Muscle of leg (tissue), 11 donors: ENCODE measurements around the gene ARRDC2. TPM values are rescaled to one million over a fixed set of nuclear protein-coding genes. Genes with fewer than 3 reads are reported as not detected.
"Not testable (repeated sequence)": the region's sequence is repeated elsewhere in the genome, so short reads cannot be mapped to it uniquely, and the experiment has no call there.

Source experiments
- DNase-seq: peaks from one replicate; pipeline ENCODE4 v3.0.0; 2013
- H3K27ac ChIP-seq: one replicate; pipeline ENCODE4 v1.5.1; 2013; ENCODE audit warnings: mild to moderate bottlenecking, low read length, control low read depth
- H3K27me3 ChIP-seq: one replicate; pipeline ENCODE4 v1.6.1; 2013; ENCODE audit warnings: low read length; ENCODE audit not compliant: control insufficient read depth, insufficient read depth
- H3K36me3 ChIP-seq: one replicate; pipeline ENCODE4 v1.6.1; 2013; ENCODE audit warnings: low read length; ENCODE audit not compliant: control insufficient read depth, insufficient read depth
- H3K4me1 ChIP-seq: one replicate; pipeline ENCODE4 v1.6.1; 2013; ENCODE audit warnings: low read length; ENCODE audit not compliant: control insufficient read depth, insufficient read depth
- H3K4me3 ChIP-seq: one replicate; pipeline ENCODE4 v1.5.1; 2013; ENCODE audit warnings: low read length, control low read depth
- H3K9me3 ChIP-seq: replicated peaks from 2 replicates; pipeline ENCODE4 v1.6.1; 2013; ENCODE audit warnings: low read depth, low read length; ENCODE audit not compliant: control insufficient read depth
- WGBS: methylation state at CpG from one replicate; pipeline ENCODE4 v1.1.5; 2013; ENCODE audit warnings: missing lambda C conversion rate; ENCODE audit not compliant: insufficient coverage; 5-methylcytosine and 5-hydroxymethylcytosine counted together
- polyA plus RNA-seq, 8 donors: library from polyadenylated mRNA; unstranded; fragments of 120-200 nt; gene quantifications; one replicate each; pipeline versions ENCODE4 v1.2.1 to v1.2.3, GENCODE V29; 2013; ENCODE audit warnings: inconsistent platforms in 1 of 8, low replicate concordance in 1 of 8; ENCODE audit not compliant: insufficient read length in 8 of 8, insufficient read depth in 1 of 8
- total RNA-seq: library from RNA; stranded (reverse); fragments of 120-200 nt; gene quantifications from one replicate; pipeline ENCODE4 v1.2.4, GENCODE V29; 2013

ARRDC2 gene
- total and polyA plus RNA-seq, 9 donors = 3.4 to 6.7 (median 4.5) TPM

- peaks cover 21% of the 10 kb centered on the region for H3K27me3 ChIP-seq
- H3K9me3 ChIP-seq = no peaks in the 10 kb centered on the region
- peaks cover 13% of the 10 kb centered on the region for H3K4me1 ChIP-seq
- H3K27ac ChIP-seq = no peak overlapping the region
- H3K36me3 ChIP-seq = no peaks in the 10 kb centered on the region
- 83% methylated on average over 15 of the region's 27 CpGs for WGBS
- H3K4me3 ChIP-seq = peak overlapping the region; percentile 39
- peak; percentile 48 for DNase-seq
Observed at GRCh38 chr19:18002347-18002850, 5.6 kb upstream of the ARRDC2 start.

GRCh38 chr19:18005750-18006149 lies 2.2 kb upstream of the ARRDC2 start:
- Histone ChIP-seq H3K4me1 (peaks cover 25% of the 10 kb centered on the region), H3K27me3 (peaks cover 19% of the 10 kb centered on the region)
- not testable (repeated sequence) for H3K36me3 ChIP-seq, H3K4me3 ChIP-seq, H3K9me3 ChIP-seq, DNase-seq, H3K27ac ChIP-seq
- 93% methylated on average over 7 of the region's 35 CpGs for WGBS

- peaks cover 5% of the 10 kb centered on the region for H3K36me3 ChIP-seq
- H3K27me3 ChIP-seq = peaks cover 6% of the 10 kb centered on the region
- peak overlapping the region; percentile 55 for H3K4me3 ChIP-seq
- H3K27ac ChIP-seq = peak overlapping the region; percentile 90
- under 1% methylated on average over 44 of the region's 46 CpGs for WGBS
- DNase-seq = peak; percentile 88
- H3K4me1 ChIP-seq = peaks cover 16% of the 10 kb centered on the region
- H3K9me3 ChIP-seq = no peaks in the 10 kb centered on the region
Observed at GRCh38 chr19:18007044-18007916, 690 bp upstream of the ARRDC2 start.

DNA sequence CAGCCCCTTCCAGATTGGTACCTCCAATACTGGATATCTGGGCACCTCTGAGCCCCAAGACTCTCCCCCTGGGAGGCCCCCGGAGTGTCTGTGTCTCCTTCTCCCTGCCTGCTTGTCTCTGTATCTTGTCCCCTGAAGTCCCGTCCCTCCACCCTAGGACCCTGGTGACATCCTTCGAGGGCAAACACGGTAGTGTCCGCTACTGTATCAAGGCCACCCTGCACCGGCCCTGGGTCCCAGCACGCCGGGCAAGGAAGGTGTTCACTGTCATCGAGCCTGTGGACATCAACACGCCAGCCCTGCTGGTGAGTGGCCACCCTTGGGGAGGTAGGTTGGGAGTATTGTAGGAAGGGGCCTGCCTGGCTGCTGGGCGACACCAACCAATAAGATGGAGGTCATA lies 844 bp downstream of the ARRDC2 start:
- Histone ChIP-seq H3K27me3 (no peaks in the 10 kb centered on the region), H3K36me3 (peaks cover 12% of the 10 kb centered on the region), H3K9me3 (no peaks in the 10 kb centered on the region), H3K4me3 (no peak overlapping the region), H3K27ac (no peak overlapping the region), H3K4me1 (peaks cover 16% of the 10 kb centered on the region)
- 94% methylated on average over 11 of the region's 11 CpGs for WGBS
- no peak for DNase-seq

- Histone ChIP-seq H3K27me3 (no peaks in the 10 kb centered on the region), H3K27ac (no peak overlapping the region), H3K9me3 (no peaks in the 10 kb centered on the region), H3K4me1 (peaks cover 16% of the 10 kb centered on the region), H3K4me3 (no peak overlapping the region), H3K36me3 (peaks cover 12% of the 10 kb centered on the region)
- WGBS = 93% methylated on average over 33 of the region's 37 CpGs
- DNase-seq = no peak
Observed at GRCh38 chr19:18009412-18010066, 1.6 kb downstream of the ARRDC2 start.

DNA sequence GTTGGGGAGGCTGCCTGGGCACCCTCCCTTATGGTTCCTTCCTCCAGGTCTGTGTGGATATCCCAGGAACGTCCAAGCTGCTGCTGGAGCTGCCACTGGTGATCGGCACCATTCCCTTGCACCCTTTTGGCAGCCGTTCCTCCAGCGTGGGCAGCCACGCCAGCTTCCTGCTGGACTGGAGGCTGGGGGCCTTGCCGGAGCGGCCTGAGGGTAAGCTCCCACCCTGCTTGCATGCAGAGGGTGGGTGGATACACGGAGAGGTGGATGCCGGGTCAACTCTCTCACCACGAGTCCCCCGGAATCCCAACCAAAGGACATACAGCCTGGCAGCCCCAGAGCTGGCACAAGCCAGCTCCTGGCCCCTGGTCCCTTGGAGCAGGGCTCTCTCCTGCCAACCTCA lies 2.2 kb downstream of the ARRDC2 start:
- Histone ChIP-seq H3K9me3 (no peaks in the 10 kb centered on the region), H3K27ac (no peak overlapping the region), H3K27me3 (no peaks in the 10 kb centered on the region), H3K4me1 (peaks cover 16% of the 10 kb centered on the region), H3K4me3 (no peak overlapping the region), H3K36me3 (peaks cover 12% of the 10 kb centered on the region)
- WGBS = 84% methylated on average over 7 of the region's 11 CpGs
- DNase-seq = no peak

DNA sequence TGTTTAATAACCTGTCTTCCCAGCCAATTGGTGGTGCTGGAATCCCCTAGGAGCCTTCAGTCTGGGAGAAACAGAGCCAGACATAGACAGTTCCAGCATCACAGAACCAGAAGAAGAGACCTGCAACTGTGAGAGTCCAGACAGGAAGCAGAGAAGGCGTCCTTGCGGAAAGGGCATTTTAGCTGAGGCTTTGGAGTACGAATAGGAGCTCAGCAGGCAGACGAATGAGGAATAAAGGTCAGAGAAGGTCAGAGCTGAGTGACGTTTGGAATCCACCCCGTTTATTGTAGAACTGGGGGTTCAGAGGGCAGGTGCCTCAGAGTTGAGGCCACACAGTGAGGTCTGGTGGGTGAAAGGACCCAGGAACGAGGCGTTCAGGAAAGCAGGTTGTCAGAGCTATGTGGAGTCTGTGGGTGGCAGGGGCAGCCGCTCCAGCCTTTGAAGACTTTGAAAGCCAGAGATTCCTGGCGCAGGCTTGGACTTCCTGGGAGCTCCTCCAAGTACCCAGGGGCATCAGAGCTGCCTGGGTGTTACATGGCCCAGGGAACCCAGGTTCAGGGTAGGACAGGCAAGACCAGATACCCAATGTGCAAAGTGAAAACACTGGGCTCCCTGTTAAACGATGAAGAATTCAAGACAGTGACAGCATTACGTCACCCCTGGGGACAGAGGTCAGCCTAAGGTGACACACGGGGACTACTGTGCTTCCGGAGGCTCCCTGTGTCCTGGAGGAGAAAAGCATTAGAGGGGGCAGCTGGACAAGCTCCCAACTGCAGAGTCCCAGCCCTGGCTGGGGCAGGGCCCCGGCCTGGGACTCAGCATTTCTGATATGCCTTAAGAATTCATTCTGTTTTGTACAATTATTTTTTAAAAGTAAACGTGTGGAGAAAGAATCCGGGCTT lies 5.5 kb downstream of the ARRDC2 start:
- no peaks in the 10 kb centered on the region for H3K27me3 ChIP-seq
- no peak overlapping the region for H3K4me3 ChIP-seq
- H3K4me1 ChIP-seq = peaks cover 9% of the 10 kb centered on the region
- no peak for DNase-seq
- H3K9me3 ChIP-seq = no peaks in the 10 kb centered on the region
- no peak overlapping the region for H3K27ac ChIP-seq
- peaks cover 12% of the 10 kb centered on the region for H3K36me3 ChIP-seq
- 68% methylated on average over 13 of the region's 17 CpGs for WGBS

- Histone ChIP-seq H3K27me3 (no peaks in the 10 kb centered on the region), H3K36me3 (peaks cover 7% of the 10 kb centered on the region), H3K4me3 (no peak overlapping the region), H3K27ac (no peak overlapping the region), H3K4me1 (peaks cover 5% of the 10 kb centered on the region), H3K9me3 (no peaks in the 10 kb centered on the region)
- DNase-seq = no peak
- 85% methylated on average over 3 of the region's 6 CpGs for WGBS
Observed at GRCh38 chr19:18014197-18014596, 6.2 kb downstream of the ARRDC2 start.

- Histone ChIP-seq H3K4me1 (peaks cover 20% of the 10 kb centered on the region), H3K36me3 (peaks cover 7% of the 10 kb centered on the region), H3K9me3 (no peaks in the 10 kb centered on the region), H3K4me3 (no peak overlapping the region), H3K27me3 (no peaks in the 10 kb centered on the region), H3K27ac (no peak overlapping the region)
- no peak for DNase-seq
- 82% methylated on average over 8 of the region's 14 CpGs for WGBS
Observed at GRCh38 chr19:18016209-18016910, 8.4 kb downstream of the ARRDC2 start.
